ENCODE results near the gene SEMA3B.

The SEMA3B gene

GRCh38 chr3:50316657-50317242 lies 47.8 kb downstream of the SEMA3B start:
- DNase-seq (ENCODE audit: low read depth), result no peak
- H3K4me3 ChIP-seq (replicated peaks; ENCODE audit: low read depth, low read length), result no peak overlapping the region
- no peak for TF ChIP-seq CTCF (IDR thresholded peaks at IDR 0.05; ENCODE audit: low read length, missing control alignments)

GRCh38 chr3:50317300-50317699 lies 48.4 kb downstream of the SEMA3B start:
- H3K4me3 ChIP-seq (replicated peaks; ENCODE audit: low read depth, low read length), result no peak overlapping the region
- TF ChIP-seq CTCF (IDR thresholded peaks at IDR 0.05; ENCODE audit: low read length, missing control alignments), result no peak
- DNase-seq (ENCODE audit: low read depth), result no peak

- no peak overlapping the region for H3K4me3 ChIP-seq (replicated peaks; ENCODE audit: low read depth, low read length)
- DNase-seq (ENCODE audit: low read depth), result no peak
- TF ChIP-seq CTCF (IDR thresholded peaks at IDR 0.05; ENCODE audit: low read length, missing control alignments), result no peak
Measured at GRCh38 chr3:50318163-50318562, 49.2 kb downstream of the SEMA3B start.

GRCh38 chr3:50318615-50319014 lies 49.7 kb downstream of the SEMA3B start:
- no peak for TF ChIP-seq CTCF (IDR thresholded peaks at IDR 0.05; ENCODE audit: low read length, missing control alignments)
- no peak overlapping the region for H3K4me3 ChIP-seq (replicated peaks; ENCODE audit: low read depth, low read length)
- DNase-seq (ENCODE audit: low read depth), result no peak

- no peak overlapping the region for H3K4me3 ChIP-seq (replicated peaks; ENCODE audit: low read depth, low read length)
- DNase-seq (ENCODE audit: low read depth), result no peak
- no peak for TF ChIP-seq CTCF (IDR thresholded peaks at IDR 0.05; ENCODE audit: low read length, missing control alignments)
Measured at GRCh38 chr3:50319181-50319893, 50.4 kb downstream of the SEMA3B start.

- no peak for TF ChIP-seq CTCF (IDR thresholded peaks at IDR 0.05; ENCODE audit: low read length, missing control alignments)
- peak overlapping the region; percentile 79 for H3K4me3 ChIP-seq (replicated peaks; ENCODE audit: low read depth, low read length)
- DNase-seq (ENCODE audit: low read depth), result no peak
Measured at GRCh38 chr3:50319894-50320625, 51.1 kb downstream of the SEMA3B start.
